Breast epithelium (tissue), 4 donors: Measurements from ENCODE around the gene SPTBN5. TPM values are rescaled to one million over a fixed set of nuclear protein-coding genes. Genes with fewer than 3 reads are reported as not detected.
A peak's percentile ranks its signal among the peaks of the same experiment; 100 is the strongest.

ENCODE experiments used
- DNase-seq, 2 donors: peaks; one replicate each; pipeline ENCODE4 v3.0.0-alpha.2; 2019; ENCODE audit warnings: low spot score in 2 of 2
- H3K27ac ChIP-seq, 2 donors: fragments of 200-600 bp; sonication (generic) in 1 of 2; one replicate each; pipeline ENCODE4 v1.5.1; 2016 to 2019; ENCODE audit warnings: mild to moderate bottlenecking in 1 of 2
- H3K27me3 ChIP-seq, 2 donors: fragments of 200-600 bp; sonication (generic) in 1 of 2; one replicate each; pipeline versions ENCODE4 v1.5.1 to v1.6.0; 2017 to 2019; ENCODE audit warnings: control low read depth in 1 of 2, mild to moderate bottlenecking in 1 of 2
- H3K36me3 ChIP-seq: fragments of 200-600 bp; one replicate; pipeline ENCODE4 v1.5.1; 2019
- H3K4me1 ChIP-seq, 2 donors: fragments of 200-600 bp; sonication (generic); one replicate each; pipeline ENCODE4 v1.5.1; 2016 to 2019; ENCODE audit warnings: control low read depth in 1 of 2
- H3K4me3 ChIP-seq, 3 donors: fragments of 200-600 bp; sonication (generic); 1 replicate in 2 of 3; 2 replicates in 1 of 3; pipeline ENCODE4 v1.5.1; 2016 to 2019; ENCODE audit warnings: mild to moderate bottlenecking in 3 of 3, moderate library complexity in 2 of 3
- H3K9me3 ChIP-seq, 2 donors: fragments of 200-600 bp; sonication (generic) in 1 of 2; one replicate each; pipeline ENCODE4 v1.5.1; 2016 to 2019; ENCODE audit warnings: control low read depth in 1 of 2
- CTCF ChIP-seq, 3 donors: fragments of 450-650 bp; IDR thresholded peaks; one replicate each; pipeline ENCODE4 v1.5.1; 2016 to 2017; ENCODE audit warnings: antibody characterized with exemption in 3 of 3, mild to moderate bottlenecking in 3 of 3, moderate library complexity in 3 of 3
- POLR2A ChIP-seq: fragments of 450-650 bp; IDR thresholded peaks from one replicate; pipeline ENCODE4 v1.6.1; 2016; ENCODE audit warnings: antibody characterized with exemption, mild to moderate bottlenecking, moderate library complexity
- POLR2AphosphoS5 ChIP-seq, 3 donors: sonication (generic); formaldehyde crosslinking; IDR thresholded peaks; one replicate each; pipeline ENCODE4 v1.6.1; 2017; ENCODE audit warnings: antibody characterized with exemption in 3 of 3
- intact Hi-C: fragments of 100-400 bp; cut with DNase I; formaldehyde crosslinking; loops from one replicate; pipeline ENCODE4 v1.15.1; 2023; ENCODE audit warnings: low total_unique reads
- total RNA-seq, 3 donors: library from RNA; depleted of rRNA; stranded (reverse); fragments of >200 nt; gene quantifications; one replicate each; pipeline ENCODE4 v1.1.0, GENCODE V29; 2016

Gene SPTBN5
- total RNA-seq, 3 donors from 2014 or later, result 0.16 to 2.3 (median 2.0) TPM

- intact Hi-C loops, result no loop called here
- H3K4me3 ChIP-seq, result no peak overlapping the region
- H3K4me1 ChIP-seq, result no peaks in the 10 kb centered on the region
- no peaks in the 10 kb centered on the region for H3K36me3 ChIP-seq
- TF ChIP-seq POLR2AphosphoS5 (IDR thresholded peaks at IDR 0.05) (no peak), CTCF (IDR thresholded peaks at IDR 0.05) (no peak), POLR2A (no peak)
- H3K27me3 ChIP-seq, result no peaks in the 10 kb centered on the region
- no peak for DNase-seq
- H3K9me3 ChIP-seq, result no peaks in the 10 kb centered on the region
- H3K27ac ChIP-seq, result no peak overlapping the region
Observed at GRCh38 chr15:41883484-41883825, 10.4 kb downstream of the SPTBN5 start.

DNA sequence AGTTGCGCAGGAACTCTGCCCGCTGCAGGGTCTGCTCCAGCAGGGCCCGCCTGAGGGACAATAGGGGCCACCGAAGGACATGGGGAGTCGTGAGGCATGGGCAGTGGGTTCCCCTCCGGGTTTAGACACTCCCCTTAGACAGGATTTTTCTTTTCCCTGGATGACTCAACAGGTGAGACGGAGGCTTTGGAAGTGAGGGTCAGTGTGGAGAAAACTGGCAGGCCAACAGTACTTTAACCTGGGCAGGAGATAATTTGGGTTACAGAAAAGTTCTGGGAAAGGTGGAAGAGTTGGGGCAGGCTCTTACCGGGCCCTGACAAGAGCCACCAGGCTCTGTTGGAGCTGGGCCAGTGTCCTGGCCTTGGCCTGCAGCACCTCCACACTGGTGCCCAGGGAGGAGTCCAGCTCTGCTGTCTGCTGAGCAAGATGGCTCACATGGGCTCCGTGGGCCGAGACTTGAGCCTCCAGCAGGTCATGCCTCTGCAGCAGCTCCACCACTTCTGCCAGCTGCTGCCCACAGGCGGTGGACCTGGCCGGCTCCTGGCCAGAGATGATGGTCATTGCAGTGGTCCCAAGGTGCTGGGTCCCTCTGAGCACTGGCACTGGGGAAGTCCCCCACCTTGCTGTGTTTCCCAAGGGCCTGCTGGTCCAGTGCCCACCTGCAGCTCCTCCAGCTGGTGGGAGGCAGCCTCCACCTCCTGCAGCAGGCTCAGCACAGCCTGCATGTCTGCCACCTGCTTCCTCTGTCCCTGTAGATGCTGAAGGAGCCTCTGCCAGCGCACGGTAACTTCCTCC lies 11.0 kb downstream of the SPTBN5 start:
- intact Hi-C loops, result no loop called here
- Histone ChIP-seq H3K36me3 (no peaks in the 10 kb centered on the region), H3K9me3 (no peaks in the 10 kb centered on the region), H3K4me3 (peak overlapping the region in 2 of 3 donors; percentile 45 to 63), H3K27ac (no peak overlapping the region), H3K27me3 (no peaks in the 10 kb centered on the region), H3K4me1 (no peaks in the 10 kb centered on the region)
- TF ChIP-seq POLR2A (no peak), CTCF (IDR thresholded peaks at IDR 0.05) (no peak), POLR2AphosphoS5 (IDR thresholded peaks at IDR 0.05) (no peak)
- no peak for DNase-seq

DNA sequence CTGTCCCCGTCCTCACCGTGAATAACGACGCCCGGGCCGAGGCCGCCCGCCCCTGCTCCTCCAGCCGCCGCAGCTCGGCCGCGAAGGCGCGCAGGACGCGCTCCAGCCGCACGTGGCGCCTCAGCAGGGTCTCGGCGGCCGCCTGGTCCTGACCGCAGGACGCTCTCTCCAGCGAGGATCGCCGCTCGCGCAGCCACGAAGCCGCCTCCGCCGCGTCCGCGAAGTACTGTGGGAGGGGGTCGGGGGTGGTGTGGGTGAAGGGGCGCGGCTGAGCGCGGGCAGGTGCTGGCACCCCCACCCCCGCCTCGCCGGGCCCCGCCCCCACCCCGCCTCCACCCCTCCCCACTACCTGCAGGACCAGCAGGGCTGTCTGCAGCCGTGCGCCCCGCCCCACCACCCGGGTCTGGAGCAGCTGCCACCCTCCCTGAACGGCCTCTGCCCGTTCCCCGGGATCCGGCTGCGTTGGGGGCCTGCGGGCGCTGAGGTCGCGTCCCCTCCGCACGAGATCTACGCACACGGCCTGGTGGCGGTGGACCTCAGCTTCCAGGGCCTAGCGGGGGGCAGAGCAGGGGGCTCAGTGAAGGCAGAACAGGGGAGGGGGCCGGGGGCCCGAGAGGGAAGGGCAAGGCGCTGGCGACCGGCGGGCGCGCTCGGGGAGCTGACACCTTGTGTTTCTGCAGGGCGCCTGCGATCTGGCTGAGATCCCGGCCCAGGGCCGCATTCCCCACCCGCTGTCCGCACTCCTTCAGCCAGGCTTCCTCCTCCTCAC lies 11.7 kb downstream of the SPTBN5 start:
- H3K9me3 ChIP-seq, result no peaks in the 10 kb centered on the region
- TF ChIP-seq CTCF (IDR thresholded peaks at IDR 0.05) (no peak), POLR2AphosphoS5 (IDR thresholded peaks at IDR 0.05) (no peak), POLR2A (no peak)
- H3K27me3 ChIP-seq, result no peaks in the 10 kb centered on the region
- peak overlapping the region in 2 of 3 donors; percentile 45 to 63 for H3K4me3 ChIP-seq
- intact Hi-C loops, result no loop called here
- no peak for DNase-seq
- no peaks in the 10 kb centered on the region for H3K36me3 ChIP-seq
- H3K27ac ChIP-seq, result no peak overlapping the region
- peaks cover 0 to 7% of the 10 kb centered on the region in 2 donors for H3K4me1 ChIP-seq

- no peak for TF ChIP-seq POLR2AphosphoS5 (IDR thresholded peaks at IDR 0.05)
- no peak for TF ChIP-seq POLR2A
- no peak for TF ChIP-seq CTCF (IDR thresholded peaks at IDR 0.05)
- H3K27ac ChIP-seq, result no peak overlapping the region
- no peaks in the 10 kb centered on the region for H3K9me3 ChIP-seq
- intact Hi-C loops, result no loop called here
- H3K4me1 ChIP-seq, result peaks cover 0 to 7% of the 10 kb centered on the region in 2 donors
- H3K36me3 ChIP-seq, result no peaks in the 10 kb centered on the region
- no peaks in the 10 kb centered on the region for H3K27me3 ChIP-seq
- no peak for DNase-seq
- H3K4me3 ChIP-seq, result peak overlapping the region in 2 of 3 donors; percentile 45 to 63
Observed at GRCh38 chr15:41881550-41881919, 12.3 kb downstream of the SPTBN5 start.

DNA sequence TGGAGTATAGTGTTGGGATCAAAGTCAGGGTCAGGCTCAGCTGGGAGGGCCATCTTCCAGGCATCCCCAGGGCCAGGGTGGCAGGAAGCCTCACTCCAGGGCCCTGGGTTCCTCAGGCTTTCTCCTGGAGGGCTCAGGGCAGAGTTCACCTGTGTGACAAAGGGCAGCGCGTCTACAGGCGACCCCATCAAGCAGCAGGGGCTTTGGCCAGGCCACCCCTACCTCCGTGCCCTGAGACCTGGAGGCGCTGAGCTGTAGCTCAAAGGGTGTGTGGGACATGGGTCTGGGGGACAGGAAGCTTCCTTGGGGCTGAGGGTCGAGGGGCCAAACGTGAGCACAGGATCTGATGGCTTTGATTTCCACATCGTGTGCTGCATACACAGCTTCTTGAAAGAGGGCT lies 12.8 kb downstream of the SPTBN5 start:
- TF ChIP-seq POLR2A (no peak), POLR2AphosphoS5 (IDR thresholded peaks at IDR 0.05) (no peak), CTCF (IDR thresholded peaks at IDR 0.05) (no peak)
- Histone ChIP-seq H3K27ac (no peak overlapping the region), H3K36me3 (no peaks in the 10 kb centered on the region), H3K4me3 (no peak overlapping the region), H3K4me1 (peaks cover 0 to 7% of the 10 kb centered on the region in 2 donors), H3K9me3 (no peaks in the 10 kb centered on the region), H3K27me3 (no peaks in the 10 kb centered on the region)
- intact Hi-C loops, result no loop called here
- no peak for DNase-seq
